A549 (cell line): Measurements from ENCODE around the gene ZNF304. TPM values are rescaled to one million over a fixed set of nuclear protein-coding genes. Genes with fewer than 3 reads are reported as not detected.
A peak's percentile ranks its signal among the peaks of the same experiment; 100 is the strongest.

Experiments used
- ATAC-seq, 2 experiments: fragments of 200-7000 bp in 1 of 2; fragments of >200 bp in 1 of 2; cut with Nextera tagmentation in 1 of 2; cut with Tn5 transposase in 1 of 2; 3 replicates each; pipeline versions ENCODE4 v1.8.0 to v1.9.1; 2018 to 2020; ENCODE audit warnings: mild to moderate bottlenecking in 1 of 2, moderate library complexity in 1 of 2
- CTCF ChIA-PET: fragments of 300-600 bp; sonication (Branson Sonifier 250); formaldehyde crosslinking; extraction: SDS; loops from one replicate; lab custom pipeline; 2021; ENCODE audit warnings: antibody characterized with exemption, inconsistent platforms; lab: Yijun Ruan, JAX
- POLR2A ChIA-PET: fragments of 350-600 bp; formaldehyde crosslinking; extraction: SDS; loops from one replicate; lab custom pipeline; 2021; ENCODE audit warnings: antibody characterized with exemption, inconsistent platforms; lab: Yijun Ruan, JAX
- DNase-seq, 2 experiments: peaks; one replicate each; pipeline versions ENCODE4 v3.0.0 to v3.0.0-alpha.2; 2011 to 2016; ENCODE audit warnings: low read depth in 1 of 2, low spot score in 1 of 2
- FAIRE-seq: peaks from 2 replicates; lab custom pipeline; 2011; peaks lifted over from hg19 to GRCh38; lab: Jason Lieb, UNC
- H3K27ac ChIP-seq, 2 experiments: fragments of >200 bp; sonication (Bioruptor Twin); formaldehyde crosslinking; 3 replicates each; pipeline ENCODE4 v1.5.1; 2016 to 2017
- H3K4me1 ChIP-seq: fragments of >200 bp; sonication (Bioruptor Twin); formaldehyde crosslinking; 3 replicates; pipeline ENCODE4 v1.6.1; 2016
- H3K4me2 ChIP-seq: fragments of >200 bp; sonication (Bioruptor Twin); formaldehyde crosslinking; 3 replicates; pipeline ENCODE4 v1.6.1; 2016
- H3K4me3 ChIP-seq: fragments of >200 bp; sonication (Bioruptor Twin); formaldehyde crosslinking; 3 replicates; pipeline ENCODE4 v1.5.1; 2016
- H3K9me3 ChIP-seq: fragments of >200 bp; sonication (Bioruptor Twin); formaldehyde crosslinking; 3 replicates; pipeline ENCODE4 v1.6.1; 2016
- BHLHE40 ChIP-seq: IDR thresholded peaks from 2 replicates; pipeline ENCODE4 v1.6.1; 2012; ENCODE audit warnings: low read depth, low read length, inconsistent platforms
- CEBPB ChIP-seq, 2 experiments: fragments of >200 bp in 1 of 2; sonication (Bioruptor Twin) in 1 of 2; formaldehyde crosslinking in 1 of 2; IDR thresholded peaks; 2 replicates each; pipeline ENCODE4 v1.6.1; 2012 to 2016
- CHD2 ChIP-seq: fragments of 150-350 bp; IDR thresholded peaks from 2 replicates; pipeline ENCODE4 v1.6.1; 2014; ENCODE audit warnings: low read length; ENCODE audit not compliant: partially characterized antibody
- EHF ChIP-seq: fragments of 250-450 bp; sonication (Bioruptor Pico); IDR thresholded peaks from 2 replicates; pipeline ENCODE4 v1.5.0; 2020; ENCODE audit warnings: mild to moderate bottlenecking
- EHMT2 ChIP-seq: fragments of 200-600 bp; sonication (generic); IDR thresholded peaks from 2 replicates; pipeline ENCODE4 v1.6.1; 2016; ENCODE audit warnings: antibody characterized with exemption, low read depth, mild to moderate bottlenecking, moderate library complexity
- EP300 ChIP-seq, 2 experiments: fragments of >200 bp; sonication (Bioruptor Twin); formaldehyde crosslinking; IDR thresholded peaks; 2 replicates in 1 of 2; 3 replicates in 1 of 2; pipeline ENCODE4 v1.6.1; 2016 to 2017
- FOSL2 ChIP-seq, 2 experiments: fragments of 450-650 bp in 1 of 2; fragments of >200 bp in 1 of 2; sonication (Bioruptor Twin) in 1 of 2; formaldehyde crosslinking; IDR thresholded peaks; 2 replicates each; pipeline versions ENCODE4 v1.5.0 to v1.6.1; 2016 to 2020; ENCODE audit warnings: mild to moderate bottlenecking in 1 of 2, moderate library complexity in 1 of 2
- FOXS1 ChIP-seq: fragments of 250-450 bp; sonication (Bioruptor Pico); IDR thresholded peaks from 2 replicates; pipeline ENCODE4 v1.5.0; 2020; ENCODE audit warnings: mild to moderate bottlenecking, moderate library complexity
- HOXB5 ChIP-seq: fragments of 250-450 bp; sonication (Bioruptor Pico); IDR thresholded peaks from 2 replicates; pipeline ENCODE4 v1.5.0; 2020; ENCODE audit warnings: mild to moderate bottlenecking, moderate library complexity
- MAFK ChIP-seq: fragments of 450-650 bp; IDR thresholded peaks from 2 replicates; pipeline ENCODE4 v1.6.1; 2014; ENCODE audit not compliant: partially characterized antibody
- MAZ ChIP-seq: fragments of 150-350 bp; IDR thresholded peaks from 2 replicates; pipeline ENCODE4 v1.6.1; 2014; ENCODE audit warnings: antibody characterized with exemption, low read depth, low read length, borderline replicate concordance
- NFE2L2 ChIP-seq: fragments of 150-350 bp; conservative IDR thresholded peaks from 2 replicates; pipeline ENCODE4 v1.6.1; 2014; ENCODE audit warnings: low read length
- PHF8 ChIP-seq: fragments of 200-600 bp; sonication (generic); IDR thresholded peaks from 2 replicates; pipeline ENCODE4 v1.6.1; 2016; ENCODE audit warnings: low read depth, mild to moderate bottlenecking, antibody characterized with exemption, moderate library complexity, borderline replicate concordance
- RAD21 ChIP-seq, 2 experiments: fragments of >200 bp in 1 of 2; sonication (Bioruptor Twin) in 1 of 2; formaldehyde crosslinking in 1 of 2; IDR thresholded peaks in 1 of 2; conservative IDR thresholded peaks in 1 of 2; 2 replicates in 1 of 2; 3 replicates in 1 of 2; pipeline ENCODE4 v1.6.1; 2012 to 2018; ENCODE audit warnings: inconsistent platforms in 1 of 2
- RARB ChIP-seq: fragments of 250-450 bp; sonication (Bioruptor Pico); IDR thresholded peaks from 2 replicates; pipeline ENCODE4 v1.8.0; 2021; ENCODE audit warnings: mild to moderate bottlenecking, moderate library complexity
- RNF2 ChIP-seq: fragments of 200-600 bp; sonication (generic); IDR thresholded peaks from 2 replicates; pipeline ENCODE4 v1.6.1; 2016; ENCODE audit warnings: low read depth, mild to moderate bottlenecking, antibody characterized with exemption, moderate library complexity, borderline replicate concordance
- ZC3H11A ChIP-seq: fragments of 450-650 bp; IDR thresholded peaks from 2 replicates; pipeline ENCODE4 v1.6.1; 2014; ENCODE audit warnings: antibody characterized with exemption, mild to moderate bottlenecking
- ZFP36 ChIP-seq: fragments of 450-650 bp; IDR thresholded peaks from 2 replicates; pipeline ENCODE4 v1.6.1; 2014; ENCODE audit warnings: borderline replicate concordance; ENCODE audit not compliant: partially characterized antibody
- ZNF302 ChIP-seq: fragments of 250-450 bp; sonication (Bioruptor Pico); IDR thresholded peaks from 2 replicates; pipeline ENCODE4 v1.9.0; 2021; ENCODE audit warnings: inconsistent platforms, mild to moderate bottlenecking, moderate library complexity
- ZSCAN20 ChIP-seq: fragments of 250-450 bp; sonication (Bioruptor Pico); IDR thresholded peaks from 2 replicates; pipeline ENCODE4 v1.8.0; 2022; ENCODE audit warnings: mild to moderate bottlenecking, moderate library complexity
- WGBS: methylation state at CpG from one replicate; pipeline ENCODE4 v1.1.6; 2017; ENCODE audit errors: missing lambda C conversion rate; 5-methylcytosine and 5-hydroxymethylcytosine counted together
- polyA plus RNA-seq, 4 experiments: library from polyadenylated mRNA; depleted of rRNA in 3 of 4; stranded (reverse); fragments of >200 nt; fragmentation: RNase III in 1 of 4; extraction: RNeasy Plus Mini Kit Qiagen cat#74134 plus additional on column Dnase treatment in 1 of 4; gene quantifications; 2 replicates in 3 of 4; 3 replicates in 1 of 4; pipeline ENCODE4 v1.2.3, GENCODE V29; 2011 to 2017
- TF ChIP-seq, protein P1 (sequence below): fragments of 150-350 bp; IDR thresholded peaks from 2 replicates; pipeline ENCODE4 v1.6.1; 2014; ENCODE audit warnings: low read depth, mild to moderate bottlenecking, low read length
- TF ChIP-seq, protein P2 (sequence below): fragments of 250-450 bp; sonication (Bioruptor Pico); IDR thresholded peaks from 2 replicates; pipeline ENCODE4 v1.5.0; 2020; ENCODE audit warnings: low read depth, mild to moderate bottlenecking, moderate library complexity
- TF ChIP-seq, protein P3 (sequence below): IDR thresholded peaks from 2 replicates; pipeline ENCODE4 v1.6.1; 2012
- TF ChIP-seq, protein P4 (sequence below): fragments of 200-600 bp; sonication (generic); IDR thresholded peaks from 2 replicates; pipeline ENCODE4 v1.6.1; 2016; ENCODE audit warnings: antibody characterized with exemption, mild to moderate bottlenecking, moderate library complexity
- TF ChIP-seq, protein P5 (sequence below): fragments of >200 bp; sonication (Bioruptor Twin); formaldehyde crosslinking; IDR thresholded peaks from 2 replicates; pipeline ENCODE4 v1.6.1; 2016

Gene ZNF304
- polyA plus RNA-seq, 2 of the 4 experiments (the other 2 are of a cell fraction), result 2.1 to 4.8 TPM

DNA sequence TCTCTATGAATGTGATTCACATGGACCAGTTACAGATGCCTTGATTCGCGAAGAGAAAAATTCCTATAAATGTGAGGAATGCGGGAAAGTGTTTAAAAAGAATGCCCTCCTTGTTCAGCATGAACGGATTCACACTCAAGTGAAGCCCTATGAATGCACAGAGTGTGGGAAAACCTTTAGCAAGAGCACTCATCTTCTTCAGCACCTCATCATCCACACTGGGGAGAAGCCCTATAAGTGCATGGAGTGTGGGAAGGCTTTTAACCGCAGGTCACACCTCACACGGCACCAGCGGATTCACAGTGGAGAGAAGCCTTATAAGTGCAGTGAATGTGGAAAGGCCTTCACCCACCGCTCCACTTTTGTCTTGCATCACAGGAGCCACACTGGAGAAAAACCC is 23.1 kb upstream of the ZNF304 start:
- no peak for ATAC-seq
- Histone ChIP-seq H3K4me3 (no peak overlapping the region), H3K4me1 (no peaks in the 10 kb centered on the region), H3K4me2 (no peak overlapping the region), H3K27ac (no peak overlapping the region), H3K9me3 (peaks cover 92% of the 10 kb centered on the region)
- 92% methylated on average over 8 of the region's 8 CpGs for WGBS
- no peak for FAIRE-seq
- ChIA-PET POLR2A (no interaction called here), CTCF (no interaction called here)
- TF ChIP-seq, protein P1, sequence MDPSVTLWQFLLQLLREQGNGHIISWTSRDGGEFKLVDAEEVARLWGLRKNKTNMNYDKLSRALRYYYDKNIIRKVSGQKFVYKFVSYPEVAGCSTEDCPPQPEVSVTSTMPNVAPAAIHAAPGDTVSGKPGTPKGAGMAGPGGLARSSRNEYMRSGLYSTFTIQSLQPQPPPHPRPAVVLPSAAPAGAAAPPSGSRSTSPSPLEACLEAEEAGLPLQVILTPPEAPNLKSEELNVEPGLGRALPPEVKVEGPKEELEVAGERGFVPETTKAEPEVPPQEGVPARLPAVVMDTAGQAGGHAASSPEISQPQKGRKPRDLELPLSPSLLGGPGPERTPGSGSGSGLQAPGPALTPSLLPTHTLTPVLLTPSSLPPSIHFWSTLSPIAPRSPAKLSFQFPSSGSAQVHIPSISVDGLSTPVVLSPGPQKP, result no peak
- no peak for TF ChIP-seq MAFK
- TF ChIP-seq, protein P2, sequence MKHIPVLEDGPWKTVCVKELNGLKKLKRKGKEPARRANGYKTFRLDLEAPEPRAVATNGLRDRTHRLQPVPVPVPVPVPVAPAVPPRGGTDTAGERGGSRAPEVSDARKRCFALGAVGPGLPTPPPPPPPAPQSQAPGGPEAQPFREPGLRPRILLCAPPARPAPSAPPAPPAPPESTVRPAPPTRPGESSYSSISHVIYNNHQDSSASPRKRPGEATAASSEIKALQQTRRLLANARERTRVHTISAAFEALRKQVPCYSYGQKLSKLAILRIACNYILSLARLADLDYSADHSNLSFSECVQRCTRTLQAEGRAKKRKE (CRISPR knock-in tag), result no peak
- no peak for TF ChIP-seq NFE2L2
- no peak for TF ChIP-seq CHD2
- TF ChIP-seq EP300 (IDR thresholded peaks at IDR 0.05), result no peak
- no peak for TF ChIP-seq EHMT2
- TF ChIP-seq, protein P3, sequence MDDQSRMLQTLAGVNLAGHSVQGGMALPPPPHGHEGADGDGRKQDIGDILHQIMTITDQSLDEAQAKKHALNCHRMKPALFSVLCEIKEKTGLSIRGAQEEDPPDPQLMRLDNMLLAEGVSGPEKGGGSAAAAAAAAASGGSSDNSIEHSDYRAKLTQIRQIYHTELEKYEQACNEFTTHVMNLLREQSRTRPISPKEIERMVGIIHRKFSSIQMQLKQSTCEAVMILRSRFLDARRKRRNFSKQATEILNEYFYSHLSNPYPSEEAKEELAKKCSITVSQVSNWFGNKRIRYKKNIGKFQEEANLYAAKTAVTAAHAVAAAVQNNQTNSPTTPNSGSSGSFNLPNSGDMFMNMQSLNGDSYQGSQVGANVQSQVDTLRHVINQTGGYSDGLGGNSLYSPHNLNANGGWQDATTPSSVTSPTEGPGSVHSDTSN, result no peak
- DNase-seq, result peak in 1 of 2 experiments; percentile 39

DNA sequence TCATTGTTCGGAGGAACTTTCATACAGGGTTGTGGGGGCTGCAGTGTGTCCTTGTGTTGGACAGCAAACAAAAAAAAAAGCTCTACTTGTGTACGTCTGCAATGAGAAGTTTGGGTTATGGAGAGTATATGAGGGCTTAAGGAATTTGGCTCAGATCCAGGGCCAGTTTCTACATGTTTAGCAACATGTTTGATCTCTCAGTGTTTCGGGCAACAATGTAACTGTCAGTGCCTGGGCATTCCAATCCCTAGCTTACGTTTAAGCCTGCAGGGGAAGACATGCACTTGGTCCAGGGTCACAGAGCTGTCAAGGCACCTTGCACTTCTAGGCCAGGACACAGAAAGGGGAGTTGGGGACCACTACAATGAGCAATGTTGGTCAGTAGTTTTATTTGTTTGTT is 16.9 kb upstream of the ZNF304 start:
- POLR2A ChIA-PET, result no interaction called here
- TF ChIP-seq, protein P3, result no peak
- TF ChIP-seq ZFP36 (no peak), ZSCAN20 (CRISPR knock-in tag) (no peak), RARB (no peak), ZC3H11A (no peak), ZNF302 (CRISPR knock-in tag) (no peak), PHF8 (no peak)
- TF ChIP-seq, all 56 proteins: peak for 0
- no peak for FAIRE-seq
- Histone ChIP-seq H3K4me2 (no peak overlapping the region), H3K4me3 (no peak overlapping the region), H3K4me1 (no peaks in the 10 kb centered on the region), H3K27ac (no peak overlapping the region), H3K9me3 (peaks cover 88% of the 10 kb centered on the region)
- 80% methylated on average over 4 of the region's 4 CpGs for WGBS
- CTCF ChIA-PET, result interaction anchor here (1.2 kb wide), 1 partner anchor 23 kb away, joined by 3 read pairs; no protein-coding TSS in a partner anchor
- DNase-seq, result no peak
- no peak for ATAC-seq

DNA sequence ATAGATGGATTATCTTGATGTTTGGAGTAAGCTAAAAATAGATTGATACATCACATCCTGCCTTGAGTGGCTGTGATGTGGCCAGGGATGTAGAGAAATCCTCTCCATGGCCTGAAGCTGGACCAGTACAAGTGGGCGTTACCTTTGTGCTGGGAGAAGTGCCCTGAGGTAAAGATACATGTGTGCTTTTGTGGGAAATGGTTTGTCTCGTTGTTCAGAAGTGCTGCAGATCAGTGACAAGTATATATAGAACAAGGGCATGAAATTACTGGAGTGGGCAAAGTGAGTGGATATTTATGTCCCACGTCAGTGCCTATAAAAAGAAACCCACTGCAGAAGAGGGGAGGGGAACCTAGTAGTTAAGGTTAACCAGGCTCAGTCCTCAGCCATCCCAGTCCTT is 12.2 kb upstream of the ZNF304 start:
- Histone ChIP-seq H3K4me2 (no peak overlapping the region), H3K27ac (no peak overlapping the region), H3K4me3 (no peak overlapping the region), H3K9me3 (peaks cover 83% of the 10 kb centered on the region), H3K4me1 (no peaks in the 10 kb centered on the region)
- DNase-seq (no peak), ATAC-seq (no peak), FAIRE-seq (no peak)
- CTCF ChIA-PET, result no interaction called here
- POLR2A ChIA-PET, result no interaction called here
- WGBS, result 21% methylated on average over 3 of the region's 3 CpGs
- TF ChIP-seq, protein P4, sequence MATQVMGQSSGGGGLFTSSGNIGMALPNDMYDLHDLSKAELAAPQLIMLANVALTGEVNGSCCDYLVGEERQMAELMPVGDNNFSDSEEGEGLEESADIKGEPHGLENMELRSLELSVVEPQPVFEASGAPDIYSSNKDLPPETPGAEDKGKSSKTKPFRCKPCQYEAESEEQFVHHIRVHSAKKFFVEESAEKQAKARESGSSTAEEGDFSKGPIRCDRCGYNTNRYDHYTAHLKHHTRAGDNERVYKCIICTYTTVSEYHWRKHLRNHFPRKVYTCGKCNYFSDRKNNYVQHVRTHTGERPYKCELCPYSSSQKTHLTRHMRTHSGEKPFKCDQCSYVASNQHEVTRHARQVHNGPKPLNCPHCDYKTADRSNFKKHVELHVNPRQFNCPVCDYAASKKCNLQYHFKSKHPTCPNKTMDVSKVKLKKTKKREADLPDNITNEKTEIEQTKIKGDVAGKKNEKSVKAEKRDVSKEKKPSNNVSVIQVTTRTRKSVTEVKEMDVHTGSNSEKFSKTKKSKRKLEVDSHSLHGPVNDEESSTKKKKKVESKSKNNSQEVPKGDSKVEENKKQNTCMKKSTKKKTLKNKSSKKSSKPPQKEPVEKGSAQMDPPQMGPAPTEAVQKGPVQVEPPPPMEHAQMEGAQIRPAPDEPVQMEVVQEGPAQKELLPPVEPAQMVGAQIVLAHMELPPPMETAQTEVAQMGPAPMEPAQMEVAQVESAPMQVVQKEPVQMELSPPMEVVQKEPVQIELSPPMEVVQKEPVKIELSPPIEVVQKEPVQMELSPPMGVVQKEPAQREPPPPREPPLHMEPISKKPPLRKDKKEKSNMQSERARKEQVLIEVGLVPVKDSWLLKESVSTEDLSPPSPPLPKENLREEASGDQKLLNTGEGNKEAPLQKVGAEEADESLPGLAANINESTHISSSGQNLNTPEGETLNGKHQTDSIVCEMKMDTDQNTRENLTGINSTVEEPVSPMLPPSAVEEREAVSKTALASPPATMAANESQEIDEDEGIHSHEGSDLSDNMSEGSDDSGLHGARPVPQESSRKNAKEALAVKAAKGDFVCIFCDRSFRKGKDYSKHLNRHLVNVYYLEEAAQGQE, result no peak
- TF ChIP-seq MAZ, result no peak
- no peak for TF ChIP-seq BHLHE40
- no peak for TF ChIP-seq FOSL2 (IDR thresholded peaks at IDR 0.05)
- TF ChIP-seq FOSL2 (CRISPR knock-in tag; IDR thresholded peaks at IDR 0.05), result no peak
- no peak for TF ChIP-seq ZC3H11A
- TF ChIP-seq EP300 (IDR thresholded peaks at IDR 0.05), result no peak
- no peak for TF ChIP-seq FOXS1
- no peak for TF ChIP-seq RAD21 (conservative IDR thresholded peaks at IDR 0.05 in 1 of 2, IDR thresholded peaks at IDR 0.05 in 1 of 2)
- TF ChIP-seq CEBPB (IDR thresholded peaks at IDR 0.05), result no peak
- TF ChIP-seq RNF2, result no peak
- TF ChIP-seq EHF (CRISPR knock-in tag), result no peak
- no peak for TF ChIP-seq HOXB5 (CRISPR knock-in tag)
- TF ChIP-seq ZNF302 (CRISPR knock-in tag), result no peak
- TF ChIP-seq EHMT2, result no peak
- TF ChIP-seq RARB, result no peak
- TF ChIP-seq, protein P5, sequence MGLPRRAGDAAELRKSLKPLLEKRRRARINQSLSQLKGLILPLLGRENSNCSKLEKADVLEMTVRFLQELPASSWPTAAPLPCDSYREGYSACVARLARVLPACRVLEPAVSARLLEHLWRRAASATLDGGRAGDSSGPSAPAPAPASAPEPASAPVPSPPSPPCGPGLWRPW, result no peak
